IMR-90 (cell line): ENCODE data around the gene HDAC7. TPM values are rescaled to one million over a fixed set of nuclear protein-coding genes. Genes with fewer than 3 reads are reported as not detected.
"Not testable (repeated sequence)": the region's sequence is repeated elsewhere in the genome, so short reads cannot be mapped to it uniquely, and the experiment has no call there.

Experiments used
- ATAC-seq: fragments of 200-7000 bp; cut with Tn5 transposase; 2 replicates; pipeline ENCODE4 v1.9.1; 2020; ENCODE audit warnings: low read depth, mild to moderate bottlenecking, moderate library complexity
- BruUV-seq: library from RNA; stranded (reverse); fragments of 400-500 nt; replicated peaks from 2 replicates; lab custom pipeline; 2021; lab: Mats Ljungman, UMichigan
- CTCF ChIA-PET: fragments of 300-600 bp; formaldehyde crosslinking; extraction: SDS; loops from one replicate; lab custom pipeline; 2021; ENCODE audit warnings: antibody characterized with exemption; lab: Yijun Ruan, JAX
- POLR2A ChIA-PET: fragments of 300-600 bp; sonication (Branson Sonifier 250); formaldehyde crosslinking; loops from one replicate; lab custom pipeline; 2022; ENCODE audit warnings: antibody characterized with exemption; ENCODE audit not compliant: unreplicated experiment; lab: Charles Lee
- DNase-seq: peaks from one replicate; pipeline ENCODE4 v3.0.0; 2013
- H2AFZ ChIP-seq: replicated peaks from 2 replicates; pipeline ENCODE3; 2013; ENCODE audit warnings: low read length, mild to moderate bottlenecking; ENCODE audit not compliant: poor library complexity
- H2AK5ac ChIP-seq: 2 replicates; pipeline ENCODE4 v1.6.1; 2013; ENCODE audit warnings: low read depth, low read length, inconsistent platforms
- H2AK9ac ChIP-seq: replicated peaks from 2 replicates; pipeline ENCODE3; 2013; ENCODE audit warnings: mild to moderate bottlenecking, low read depth, low read length, moderate library complexity; ENCODE audit not compliant: poor library complexity
- H2BK120ac ChIP-seq: 2 replicates; pipeline ENCODE4 v1.6.1; 2013; ENCODE audit warnings: low read depth, low read length, inconsistent platforms
- H2BK15ac ChIP-seq: 3 replicates; pipeline ENCODE4 v1.6.1; 2013; ENCODE audit warnings: low read depth, low read length, inconsistent platforms
- H2BK20ac ChIP-seq: 2 replicates; pipeline ENCODE4 v1.6.1; 2013; ENCODE audit warnings: low read depth, mild to moderate bottlenecking, inconsistent platforms, low read length, moderate library complexity
- H2BK5ac ChIP-seq: 2 replicates; pipeline ENCODE4 v1.6.1; 2013; ENCODE audit warnings: mild to moderate bottlenecking, low read depth, low read length, inconsistent platforms; ENCODE audit not compliant: poor library complexity, severe bottlenecking
- H3K14ac ChIP-seq: replicated peaks from 2 replicates; pipeline ENCODE4 v1.6.1; 2013; ENCODE audit warnings: low read depth, low read length, inconsistent platforms
- H3K18ac ChIP-seq: 2 replicates; pipeline ENCODE4 v1.6.1; 2013; ENCODE audit warnings: low read depth, low read length, control low read depth
- H3K23ac ChIP-seq: 2 replicates; pipeline ENCODE4 v1.6.1; 2013; ENCODE audit warnings: low read depth, low read length, inconsistent platforms
- H3K27ac ChIP-seq: 2 replicates; pipeline ENCODE4 v1.5.1; 2013; ENCODE audit warnings: mild to moderate bottlenecking, control low read depth, low read length; ENCODE audit not compliant: insufficient read depth
- H3K27me3 ChIP-seq: 2 replicates; pipeline ENCODE4 v1.6.1; 2013; ENCODE audit warnings: low read length; ENCODE audit not compliant: control insufficient read depth, insufficient read depth
- H3K36me3 ChIP-seq: 2 replicates; pipeline ENCODE4 v1.6.1; 2013; ENCODE audit warnings: low read length, mixed read lengths; ENCODE audit not compliant: control insufficient read depth, insufficient read depth
- H3K4ac ChIP-seq: 2 replicates; pipeline ENCODE4 v1.6.1; 2013; ENCODE audit warnings: low read depth, low read length, inconsistent platforms
- H3K4me1 ChIP-seq: 2 replicates; pipeline ENCODE4 v1.6.1; 2013; ENCODE audit warnings: low read length, mixed read lengths; ENCODE audit not compliant: control insufficient read depth, insufficient read depth
- H3K4me2 ChIP-seq: 2 replicates; pipeline ENCODE4 v1.6.1; 2013; ENCODE audit warnings: low read depth, mild to moderate bottlenecking, control low read depth, low read length, moderate library complexity
- H3K4me3 ChIP-seq: 2 replicates; pipeline ENCODE4 v1.5.1; 2013; ENCODE audit warnings: low read depth, mild to moderate bottlenecking, control low read depth, low read length, moderate library complexity; ENCODE audit not compliant: insufficient read depth
- H3K56ac ChIP-seq: 2 replicates; pipeline ENCODE4 v1.6.1; 2013; ENCODE audit warnings: low read length, inconsistent platforms; ENCODE audit not compliant: insufficient read depth; ENCODE audit errors: extremely low read depth
- H3K79me1 ChIP-seq, 2 experiments: 2 replicates each; pipeline ENCODE4 v1.6.1; 2013; ENCODE audit warnings: low read length in 2 of 2, inconsistent platforms in 1 of 2, low read depth in 1 of 2
- H3K9ac ChIP-seq: 2 replicates; pipeline ENCODE4 v1.6.1; 2013; ENCODE audit warnings: low read depth, low read length, control low read depth
- H3K9me1 ChIP-seq: 2 replicates; pipeline ENCODE4 v1.6.1; 2013; ENCODE audit warnings: low read length, inconsistent platforms; ENCODE audit not compliant: insufficient read depth
- H3K9me3 ChIP-seq: 2 replicates; pipeline ENCODE4 v1.6.1; 2013; ENCODE audit warnings: low read length; ENCODE audit not compliant: control insufficient read depth, insufficient read depth
- H4K20me1 ChIP-seq: 2 replicates; pipeline ENCODE4 v1.6.1; 2013; ENCODE audit warnings: low read length, inconsistent platforms; ENCODE audit not compliant: insufficient read depth
- H4K5ac ChIP-seq: 2 replicates; pipeline ENCODE4 v1.6.1; 2013; ENCODE audit warnings: mild to moderate bottlenecking, low read depth, low read length, control low read depth
- H4K8ac ChIP-seq, 2 experiments: 2 replicates each; pipeline ENCODE4 v1.6.1; 2013; ENCODE audit warnings: low read depth in 2 of 2, low read length in 2 of 2, control low read depth in 1 of 2, inconsistent platforms in 1 of 2
- H4K91ac ChIP-seq: 2 replicates; pipeline ENCODE4 v1.6.1; 2013; ENCODE audit warnings: low read depth, low read length, inconsistent platforms; ENCODE audit not compliant: insufficient read depth
- CHD1 ChIP-seq: IDR thresholded peaks from 2 replicates; pipeline ENCODE4 v1.6.1; 2012; ENCODE audit warnings: low read depth, low read length, improper control_type of control experiment
- NFE2L2 ChIP-seq: fragments of 150-350 bp; IDR thresholded peaks from 2 replicates; pipeline ENCODE4 v1.6.1; 2016; ENCODE audit warnings: low read depth, mild to moderate bottlenecking, low read length
- RCOR1 ChIP-seq: IDR thresholded peaks from 2 replicates; pipeline ENCODE4 v1.6.1; 2012; ENCODE audit warnings: mild to moderate bottlenecking, low read length, improper control_type of control experiment; ENCODE audit not compliant: insufficient replicate concordance
- USF2 ChIP-seq: fragments of 150-350 bp; IDR thresholded peaks from 2 replicates; pipeline ENCODE4 v1.6.1; 2017; ENCODE audit warnings: mild to moderate bottlenecking, antibody characterized with exemption, low read length, low read depth
- WGBS, 2 experiments: methylation state at CpG; one replicate each; pipeline versions ENCODE4 v1.1.5 to v1.1.7; 2013; ENCODE audit warnings: missing lambda C conversion rate in 2 of 2; ENCODE audit not compliant: insufficient read length in 1 of 2; ENCODE audit errors: extremely low coverage in 2 of 2; 5-methylcytosine and 5-hydroxymethylcytosine counted together
- dilution Hi-C: fragments of 300-500 bp; cut with HindIII; formaldehyde crosslinking; loops from one replicate; pipeline ENCODE4 v1.14.3; 2018; ENCODE audit warnings: low sequenced_read_pairs; ENCODE audit not compliant: unreplicated experiment
- in situ Hi-C: fragments of 300-500 bp; cut with MboI; formaldehyde crosslinking; loops from 3 replicates; pipeline ENCODE4 v1.14.3; 2019; ENCODE audit warnings: low sequenced_read_pairs, inconsistent platforms, mixed read lengths
- intact Hi-C: fragments of 100-400 bp; cut with micrococcal nuclease; formaldehyde crosslinking; loops from 2 replicates; pipeline ENCODE4 v1.10.0; 2022
- polyA plus RNA-seq, 3 experiments: library from polyadenylated mRNA; depleted of rRNA; stranded (reverse); fragments of >200 nt; gene quantifications; 2 replicates each; pipeline ENCODE4 v1.2.3, GENCODE V29; 2012; ENCODE audit warnings: low replicate concordance in 1 of 3
- total RNA-seq: library from RNA; depleted of rRNA; stranded (reverse); fragments of >200 nt; gene quantifications from 2 replicates; pipeline ENCODE4 v1.2.3, GENCODE V29; 2012

The HDAC7 gene
- total and polyA plus RNA-seq, 2 of the 4 experiments (the other 2 are of a cell fraction), result 10.4 to 64.7 TPM

DNA sequence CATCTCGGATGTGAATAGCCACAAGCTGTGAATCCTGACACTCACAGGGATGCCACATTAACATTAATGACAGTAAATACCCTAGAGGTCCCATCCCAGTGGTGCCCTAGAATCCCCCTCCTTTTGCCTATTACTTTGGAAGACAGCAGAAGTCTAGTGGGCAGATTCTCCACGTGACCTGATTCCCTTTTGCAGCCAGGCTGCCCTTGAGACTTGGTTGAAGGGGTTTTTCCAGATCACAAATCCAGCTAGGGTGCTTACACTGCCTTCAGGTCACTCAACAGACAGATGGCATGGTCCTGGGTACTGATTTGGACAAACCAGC is 8.7 kb downstream of the HDAC7 start:
- BruUV-seq, result no TSS peak
- H2BK5ac ChIP-seq, result peak overlapping the region; percentile 95
- H2BK20ac ChIP-seq, result no peak overlapping the region
- peak overlapping the region; percentile 66; the same call in 1 of the 2 replicates for H3K23ac ChIP-seq
- peak overlapping the region; percentile 33; the same call in 1 of the 2 replicates for H2BK120ac ChIP-seq
- 0 out of 2 replicates have a peak overlapping the region, but pooled peaks have one; percentile 12 for H3K18ac ChIP-seq
- peak overlapping the region; percentile 2; the same call in 1 of the 2 replicates for H4K91ac ChIP-seq
- H2AFZ ChIP-seq, result no peak overlapping the region
- H3K36me3 ChIP-seq, result peaks cover 9% of the 10 kb centered on the region; the same call in 1 of the 2 replicates
- H3K79me1 ChIP-seq, result peaks cover 14 to 80% of the 10 kb centered on the region in 2 experiments; a peak in 3 of 4 replicates
- intact Hi-C loops (no loop called here), dilution Hi-C loops (no loop called here), in situ Hi-C loops (no loop called here)
- 0 out of 2 replicates have a peak overlapping the region, but pooled peaks have one; percentile 13 for H4K5ac ChIP-seq
- H3K4me3 ChIP-seq, result no peak overlapping the region
- H3K4me1 ChIP-seq, result peaks cover 65% of the 10 kb centered on the region
- WGBS, 2 experiments, result no CpG with 5 or more reads among the region's 2 CpGs
- no peak overlapping the region for H2AK9ac ChIP-seq
- H3K4me2 ChIP-seq, result no peak overlapping the region
- H3K27me3 ChIP-seq, result no peaks in the 10 kb centered on the region
- peak overlapping the region; percentile 4; the same call in 1 of the 2 replicates for H3K9ac ChIP-seq
- H4K8ac ChIP-seq, result 0 out of 4 replicates have a peak overlapping the region, but pooled peaks of 1 of the 2 experiments have one; percentile 11
- H3K27ac ChIP-seq, result peak overlapping the region; percentile 55
- no peak for DNase-seq
- H2BK15ac ChIP-seq, result peak overlapping the region; percentile 15; the same call in 1 of the 3 replicates
- peak overlapping the region; percentile 74 for H2AK5ac ChIP-seq
- H3K9me3 ChIP-seq, result no peaks in the 10 kb centered on the region
- POLR2A ChIA-PET, result no interaction called here
- H3K56ac ChIP-seq, result no peak overlapping the region
- peaks cover 95% of the 10 kb centered on the region for H4K20me1 ChIP-seq
- TF ChIP-seq CHD1 (no peak), RCOR1 (no peak), USF2 (0 out of 2 replicates have a peak, but pooled peaks have one; percentile 15), NFE2L2 (no peak)
- H3K14ac ChIP-seq, result peak overlapping the region; percentile 58; the same call in 1 of the 2 replicates
- H3K9me1 ChIP-seq, result peaks cover 48% of the 10 kb centered on the region
- no peak for ATAC-seq
- H3K4ac ChIP-seq, result peak overlapping the region; percentile 62
- CTCF ChIA-PET, result no interaction called here

- CTCF ChIA-PET, H3K9ac ChIP-seq, H3K23ac ChIP-seq, H3K27ac ChIP-seq, H3K14ac ChIP-seq, H4K5ac ChIP-seq, POLR2A ChIA-PET, H3K56ac ChIP-seq, H3K4me3 ChIP-seq, in situ Hi-C loops, dilution Hi-C loops, H4K91ac ChIP-seq, H3K27me3 ChIP-seq, H3K18ac ChIP-seq, H2AK9ac ChIP-seq, H2AK5ac ChIP-seq, ATAC-seq, DNase-seq, H4K8ac ChIP-seq, H3K4me2 ChIP-seq, H2BK120ac ChIP-seq, H2BK20ac ChIP-seq, H3K9me3 ChIP-seq, H3K4ac ChIP-seq, H2BK15ac ChIP-seq, BruUV-seq, H2AFZ ChIP-seq, intact Hi-C loops: not testable (repeated sequence)
- Histone ChIP-seq H4K20me1 (peaks cover 97% of the 10 kb centered on the region), H3K4me1 (peaks cover 72% of the 10 kb centered on the region), H3K36me3 (peaks cover 15% of the 10 kb centered on the region), H2BK5ac (peak overlapping the region; percentile 21), H3K9me1 (peaks cover 49% of the 10 kb centered on the region), H3K79me1 (peaks cover 14 to 87% of the 10 kb centered on the region in 2 experiments; a peak in 3 of 4 replicates)
- 92% methylated on average over 2 of the region's 9 CpGs; no CpG with 5 or more reads in 1 of the 2 experiments for WGBS, 2 experiments
These were observed 10.2 kb downstream of the HDAC7 start for GRCh38 chr12:47809518-47809917.
